SU-DHL-6 (cell line): ENCODE data around the gene RITA1.

ENCODE experiments used
- H2AFZ ChIP-seq: fragments of 200-600 bp; sonication (generic); 2 replicates; pipeline ENCODE4 v1.6.1; 2014; ENCODE audit warnings: low read depth, mild to moderate bottlenecking, moderate library complexity, mixed read lengths, antibody characterized with exemption, low read length; ENCODE audit not compliant: severe bottlenecking
- H3F3A ChIP-seq: fragments of 200-600 bp; shearing (Covaris generic); 2 replicates; pipeline ENCODE4 v1.6.0; 2016; ENCODE audit warnings: antibody characterized with exemption, mild to moderate bottlenecking; ENCODE audit not compliant: insufficient read depth
- H3K27ac ChIP-seq: fragments of 200-600 bp; sonication (generic); 2 replicates; pipeline ENCODE4 v1.5.1; 2016; ENCODE audit warnings: low read depth, mild to moderate bottlenecking, low read length, moderate library complexity, mixed read lengths
- H3K27me3 ChIP-seq: fragments of 200-600 bp; sonication (generic), shearing (Covaris generic); 2 replicates; pipeline ENCODE4 v1.6.0; 2014; ENCODE audit warnings: mild to moderate bottlenecking, low read length
- H3K36me3 ChIP-seq: fragments of 200-600 bp; sonication (generic); 2 replicates; pipeline ENCODE4 v1.6.1; 2014; ENCODE audit warnings: mild to moderate bottlenecking, low read length, mixed read lengths
- H3K4me2 ChIP-seq: fragments of 300-600, 200-600 bp; shearing (Covaris generic), sonication (generic); 2 replicates; pipeline ENCODE4 v1.6.0; 2014; ENCODE audit warnings: low read length, low read depth, mild to moderate bottlenecking; ENCODE audit not compliant: poor library complexity, severe bottlenecking
- H3K4me3 ChIP-seq: fragments of 200-600 bp; sonication (generic); 2 replicates; pipeline ENCODE4 v1.5.1; 2014; ENCODE audit warnings: antibody characterized with exemption, low read length, mild to moderate bottlenecking, mixed read lengths; ENCODE audit not compliant: insufficient read depth, poor library complexity, severe bottlenecking
- H3K79me2 ChIP-seq: fragments of 200-600 bp; sonication (generic); 2 replicates; pipeline ENCODE4 v1.6.1; 2014; ENCODE audit warnings: mild to moderate bottlenecking, low read length, moderate library complexity; ENCODE audit not compliant: insufficient read depth
- H3K9ac ChIP-seq: fragments of 200-600 bp; sonication (generic); 2 replicates; pipeline ENCODE4 v1.7.0; 2014; ENCODE audit warnings: mild to moderate bottlenecking, low read length
- H3K9me2 ChIP-seq: fragments of 200-600 bp; sonication (generic); replicated peaks from 2 replicates; pipeline ENCODE4 v1.6.1; 2014; ENCODE audit warnings: low read length; ENCODE audit not compliant: insufficient read depth
- H3K9me3 ChIP-seq: fragments of 200-600 bp; sonication (generic); 2 replicates; pipeline ENCODE4 v1.6.1; 2014; ENCODE audit warnings: low read length, mixed read lengths; ENCODE audit not compliant: insufficient read depth
- H4K20me1 ChIP-seq: fragments of 200-600 bp; sonication (generic); 2 replicates; pipeline ENCODE4 v1.6.1; 2014; ENCODE audit warnings: low read depth, mild to moderate bottlenecking, antibody characterized with exemption, low read length, moderate library complexity, mixed read lengths
- EZH2phosphoT487 ChIP-seq: fragments of 200-600 bp; sonication (generic), shearing (Covaris generic); conservative IDR thresholded peaks from 2 replicates; pipeline ENCODE4 v1.6.1; 2018; ENCODE audit warnings: mild to moderate bottlenecking, antibody characterized with exemption, low read length, moderate library complexity, mixed read lengths
- TF ChIP-seq, protein P1 (sequence below): fragments of 200-600 bp; sonication (generic); IDR thresholded peaks from one replicate; pipeline ENCODE4 v1.5.1; 2017; ENCODE audit warnings: antibody characterized with exemption, mild to moderate bottlenecking, low read length, moderate library complexity; ENCODE audit not compliant: insufficient read depth, poor library complexity, severe bottlenecking

RITA1 gene

DNA sequence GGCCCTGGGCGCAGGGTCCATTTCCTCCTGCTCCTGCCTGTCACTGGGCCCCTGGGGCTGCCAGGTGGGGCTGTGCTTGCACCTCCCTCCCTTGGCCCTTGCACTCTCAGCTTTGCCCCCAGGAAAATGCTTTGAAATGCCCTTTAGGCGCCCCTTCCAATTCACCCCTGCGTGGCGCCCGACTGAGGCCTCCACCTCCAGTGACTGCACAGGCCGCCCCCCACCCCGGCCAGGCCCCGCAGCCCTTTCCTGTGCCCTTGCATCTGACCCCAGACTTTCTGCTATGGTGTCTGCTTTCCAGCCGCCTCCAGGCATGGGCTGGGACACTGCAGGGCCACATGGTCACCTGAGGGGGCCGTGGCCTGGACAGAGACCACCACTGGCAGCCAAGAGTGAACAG is 17.7 kb upstream of the RITA1 start:
- Histone ChIP-seq H3K9me3 (no peaks in the 10 kb centered on the region), H3K4me3 (no peak overlapping the region), H3K4me2 (no peak overlapping the region), H2AFZ (no peak overlapping the region), H3F3A (peaks cover 3% of the 10 kb centered on the region; the same call in 1 of the 2 replicates), H3K79me2 (no peaks in the 10 kb centered on the region), H3K27me3 (no peaks in the 10 kb centered on the region), H3K9me2 (no peaks in the 10 kb centered on the region), H4K20me1 (no peaks in the 10 kb centered on the region), H3K36me3 (peaks cover 10% of the 10 kb centered on the region), H3K9ac (no peak overlapping the region), H3K27ac (no peak overlapping the region)
- TF ChIP-seq EZH2phosphoT487: no peak
- TF ChIP-seq, protein P1, sequence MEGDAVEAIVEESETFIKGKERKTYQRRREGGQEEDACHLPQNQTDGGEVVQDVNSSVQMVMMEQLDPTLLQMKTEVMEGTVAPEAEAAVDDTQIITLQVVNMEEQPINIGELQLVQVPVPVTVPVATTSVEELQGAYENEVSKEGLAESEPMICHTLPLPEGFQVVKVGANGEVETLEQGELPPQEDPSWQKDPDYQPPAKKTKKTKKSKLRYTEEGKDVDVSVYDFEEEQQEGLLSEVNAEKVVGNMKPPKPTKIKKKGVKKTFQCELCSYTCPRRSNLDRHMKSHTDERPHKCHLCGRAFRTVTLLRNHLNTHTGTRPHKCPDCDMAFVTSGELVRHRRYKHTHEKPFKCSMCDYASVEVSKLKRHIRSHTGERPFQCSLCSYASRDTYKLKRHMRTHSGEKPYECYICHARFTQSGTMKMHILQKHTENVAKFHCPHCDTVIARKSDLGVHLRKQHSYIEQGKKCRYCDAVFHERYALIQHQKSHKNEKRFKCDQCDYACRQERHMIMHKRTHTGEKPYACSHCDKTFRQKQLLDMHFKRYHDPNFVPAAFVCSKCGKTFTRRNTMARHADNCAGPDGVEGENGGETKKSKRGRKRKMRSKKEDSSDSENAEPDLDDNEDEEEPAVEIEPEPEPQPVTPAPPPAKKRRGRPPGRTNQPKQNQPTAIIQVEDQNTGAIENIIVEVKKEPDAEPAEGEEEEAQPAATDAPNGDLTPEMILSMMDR: no peak

GRCh38 chr12:113169697-113170096 is 15.8 kb upstream of the RITA1 start:
- H3K9me3 ChIP-seq: no peaks in the 10 kb centered on the region
- H3K4me2 ChIP-seq: no peak overlapping the region
- peak overlapping the region; percentile 93 for H3K27ac ChIP-seq
- TF ChIP-seq EZH2phosphoT487: no peak
- no peaks in the 10 kb centered on the region for H3K79me2 ChIP-seq
- H3K4me3 ChIP-seq: no peak overlapping the region
- no peaks in the 10 kb centered on the region for H4K20me1 ChIP-seq
- H3K36me3 ChIP-seq: peaks cover 10% of the 10 kb centered on the region
- no peak overlapping the region for H2AFZ ChIP-seq
- no peaks in the 10 kb centered on the region for H3K9me2 ChIP-seq
- H3F3A ChIP-seq: peaks cover 17% of the 10 kb centered on the region
- H3K9ac ChIP-seq: no peak overlapping the region
- no peaks in the 10 kb centered on the region for H3K27me3 ChIP-seq

GRCh38 chr12:113170457-113170856 is 15.1 kb upstream of the RITA1 start:
- H3K36me3 ChIP-seq: peaks cover 10% of the 10 kb centered on the region
- H3K9ac ChIP-seq: no peak overlapping the region

GRCh38 chr12:113170926-113171325 is 14.6 kb upstream of the RITA1 start:
- Histone ChIP-seq H4K20me1 (no peaks in the 10 kb centered on the region), H3K9me3 (no peaks in the 10 kb centered on the region), H3K4me3 (no peak overlapping the region), H3K36me3 (peaks cover 10% of the 10 kb centered on the region), H3K9ac (0 out of 2 replicates have a peak overlapping the region, but pooled peaks have one; percentile 18), H2AFZ (no peak overlapping the region), H3K27me3 (no peaks in the 10 kb centered on the region), H3K79me2 (no peaks in the 10 kb centered on the region), H3F3A (peaks cover 21% of the 10 kb centered on the region), H3K4me2 (peak overlapping the region; percentile 21), H3K27ac (peak overlapping the region; percentile 93), H3K9me2 (no peaks in the 10 kb centered on the region)
- no peak for TF ChIP-seq EZH2phosphoT487
- TF ChIP-seq, protein P1: no peak

More at GRCh38 chr12:113170457-113170856, 15.1 kb upstream of the RITA1 start:
- H3K9me3 ChIP-seq: no peaks in the 10 kb centered on the region
- peak overlapping the region; percentile 21 for H3K4me2 ChIP-seq
- H3K27ac ChIP-seq: peak overlapping the region; percentile 93
- no peak overlapping the region for H3K4me3 ChIP-seq
- H3F3A ChIP-seq: peaks cover 21% of the 10 kb centered on the region
- TF ChIP-seq, protein P1: no peak
- TF ChIP-seq EZH2phosphoT487: no peak
- no peaks in the 10 kb centered on the region for H3K79me2 ChIP-seq
- H4K20me1 ChIP-seq: no peaks in the 10 kb centered on the region
- no peaks in the 10 kb centered on the region for H3K9me2 ChIP-seq
- no peaks in the 10 kb centered on the region for H3K27me3 ChIP-seq
- H2AFZ ChIP-seq: no peak overlapping the region
